ENCODE measurements around the gene STARD13.
A peak's percentile ranks its signal among the peaks of the same experiment; 100 is the strongest.

Gene STARD13

GRCh38 chr13:33110386-33110712, 175.2 kb downstream of the STARD13 start:
- no peak for DNase-seq

- no peak for DNase-seq
These were observed 175.8 kb downstream of the STARD13 start for GRCh38 chr13:33109801-33110200.

- DNase-seq: peak; percentile 35
These were observed 176.3 kb downstream of the STARD13 start for GRCh38 chr13:33109271-33109697.

DNA sequence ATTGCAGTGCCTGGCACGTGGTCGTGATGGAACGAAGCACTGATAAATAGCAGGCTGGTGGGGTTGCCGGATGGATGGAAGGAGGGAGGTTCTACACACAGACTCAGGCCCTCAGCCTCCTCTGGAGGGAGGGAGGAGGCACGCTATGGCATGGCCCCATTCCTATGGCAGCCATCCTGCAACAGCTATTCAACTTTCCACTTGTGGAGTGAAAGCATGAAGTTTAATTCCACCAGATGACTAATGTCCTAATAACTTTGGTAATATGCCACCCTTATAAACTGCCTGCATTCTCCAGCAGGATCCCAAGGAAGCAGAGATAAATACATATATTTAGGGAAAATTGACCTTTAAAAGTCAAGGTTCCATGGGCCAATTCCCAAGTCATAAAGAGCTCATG, 176.9 kb downstream of the STARD13 start:
- DNase-seq: peak; percentile 83

DNA sequence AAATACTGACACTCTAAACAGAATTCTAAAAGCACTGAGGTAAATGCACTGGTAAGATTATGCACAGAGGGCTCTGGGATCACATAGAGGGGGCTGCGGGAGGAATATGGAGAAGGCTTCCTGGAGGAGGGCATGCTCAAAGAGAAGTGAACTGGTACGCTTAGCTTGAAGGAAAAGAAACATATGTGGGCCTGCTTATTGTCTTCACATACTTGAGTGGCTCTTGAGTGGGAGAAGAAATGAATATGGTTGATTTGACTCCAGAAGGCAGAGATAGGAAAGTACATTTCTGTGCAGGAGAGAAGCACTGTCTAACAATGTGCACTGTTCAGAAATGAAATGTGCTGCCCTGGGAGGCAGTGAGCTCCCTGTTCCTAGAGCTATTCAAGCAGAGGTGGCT, 178.2 kb downstream of the STARD13 start:
- no peak for DNase-seq

DNA sequence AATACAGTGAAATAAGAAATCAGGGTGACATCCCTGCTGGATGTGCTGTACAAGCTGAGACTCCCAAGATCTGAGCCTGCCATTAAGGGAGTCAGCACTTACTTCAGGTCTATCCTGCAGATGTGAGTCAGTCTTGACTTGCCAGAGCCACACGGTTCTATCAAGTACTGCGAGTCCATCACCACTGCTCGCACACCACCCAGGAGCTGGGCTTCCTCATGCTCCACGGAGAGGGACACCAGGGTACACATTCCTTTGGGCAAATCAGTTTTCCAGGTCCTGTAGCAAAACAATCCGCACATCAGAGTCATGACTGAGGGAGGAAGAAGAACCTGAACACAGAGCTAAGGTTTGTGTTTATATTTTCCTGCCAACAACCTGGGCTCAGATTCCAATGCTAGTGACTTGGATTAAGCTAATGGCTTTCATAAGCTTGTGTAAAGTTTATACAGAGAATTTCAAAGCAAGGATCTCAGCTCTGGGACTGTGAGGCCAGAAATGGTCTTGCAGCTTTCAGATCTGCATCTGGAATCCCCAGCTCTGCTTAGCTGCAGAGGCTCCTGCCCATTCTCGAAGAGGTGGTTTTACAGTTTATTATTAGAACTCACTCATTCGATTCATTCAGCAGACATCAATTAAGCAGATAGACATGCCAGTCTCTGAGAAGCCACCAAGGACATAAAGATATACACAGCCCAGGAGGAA, 178.7 kb downstream of the STARD13 start:
- DNase-seq: no peak

- no peak for DNase-seq
These were observed 180.1 kb downstream of the STARD13 start for GRCh38 chr13:33105387-33106005.

DNA sequence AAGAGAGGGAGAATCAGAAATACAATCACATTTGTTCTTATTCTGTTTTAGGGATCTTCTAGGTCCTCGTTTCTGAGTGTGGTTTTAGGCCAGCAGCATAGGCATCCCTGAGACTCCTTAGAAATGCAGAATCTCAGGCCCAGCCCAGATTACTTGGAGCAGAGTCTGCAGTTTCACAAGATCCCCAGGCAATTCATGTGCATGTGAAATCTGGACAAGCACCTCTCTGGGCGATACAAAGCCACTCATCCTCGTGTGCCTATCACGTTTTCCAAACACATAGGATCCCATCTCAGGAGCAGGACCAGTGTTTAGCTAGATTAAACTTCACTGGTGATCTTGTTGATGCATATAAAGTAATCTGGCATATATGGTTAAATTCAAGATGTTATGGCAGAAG, 182.1 kb downstream of the STARD13 start:
- DNase-seq: no peak

DNA sequence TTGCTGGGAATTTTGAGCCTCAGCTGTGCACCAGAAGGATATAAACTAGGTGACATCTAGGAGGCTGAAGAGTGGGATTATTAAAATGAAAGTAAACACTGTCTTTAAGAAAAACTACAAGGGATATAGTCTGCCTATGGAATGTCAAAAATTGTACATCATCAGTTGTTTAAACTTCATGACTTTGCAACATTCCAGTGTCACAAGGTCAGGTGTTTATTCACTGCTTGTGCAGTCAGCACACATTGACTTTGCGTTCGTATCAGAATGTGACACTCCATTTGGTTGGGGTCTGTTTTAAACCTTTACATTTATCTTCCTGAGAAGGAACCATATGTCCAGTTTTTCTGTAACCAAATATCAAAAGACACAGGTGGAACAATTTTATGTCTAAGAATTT, 183.7 kb downstream of the STARD13 start:
- DNase-seq: no peak

GRCh38 chr13:33100886-33101285, 184.7 kb downstream of the STARD13 start:
- peak; percentile 23 for DNase-seq

DNA sequence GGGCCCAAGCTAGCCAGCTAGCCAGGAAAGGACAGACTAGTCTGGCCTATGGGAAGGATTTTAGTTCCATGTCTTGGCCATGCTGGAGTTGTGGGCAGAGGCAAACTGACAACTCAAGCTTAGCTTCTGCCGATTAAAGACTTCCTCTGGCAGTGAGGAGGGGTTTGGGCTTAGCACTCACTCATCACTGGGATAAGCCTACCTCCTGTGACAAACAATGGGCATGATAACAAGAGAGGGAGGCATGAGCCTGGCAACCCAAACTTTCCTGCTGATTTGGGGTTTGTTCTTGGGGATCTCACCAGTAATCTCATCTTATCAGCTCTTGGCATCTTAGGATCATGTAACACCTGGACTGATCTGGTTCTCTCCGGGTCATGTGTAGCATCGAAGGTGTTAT, 185.7 kb downstream of the STARD13 start:
- DNase-seq: no peak

DNA sequence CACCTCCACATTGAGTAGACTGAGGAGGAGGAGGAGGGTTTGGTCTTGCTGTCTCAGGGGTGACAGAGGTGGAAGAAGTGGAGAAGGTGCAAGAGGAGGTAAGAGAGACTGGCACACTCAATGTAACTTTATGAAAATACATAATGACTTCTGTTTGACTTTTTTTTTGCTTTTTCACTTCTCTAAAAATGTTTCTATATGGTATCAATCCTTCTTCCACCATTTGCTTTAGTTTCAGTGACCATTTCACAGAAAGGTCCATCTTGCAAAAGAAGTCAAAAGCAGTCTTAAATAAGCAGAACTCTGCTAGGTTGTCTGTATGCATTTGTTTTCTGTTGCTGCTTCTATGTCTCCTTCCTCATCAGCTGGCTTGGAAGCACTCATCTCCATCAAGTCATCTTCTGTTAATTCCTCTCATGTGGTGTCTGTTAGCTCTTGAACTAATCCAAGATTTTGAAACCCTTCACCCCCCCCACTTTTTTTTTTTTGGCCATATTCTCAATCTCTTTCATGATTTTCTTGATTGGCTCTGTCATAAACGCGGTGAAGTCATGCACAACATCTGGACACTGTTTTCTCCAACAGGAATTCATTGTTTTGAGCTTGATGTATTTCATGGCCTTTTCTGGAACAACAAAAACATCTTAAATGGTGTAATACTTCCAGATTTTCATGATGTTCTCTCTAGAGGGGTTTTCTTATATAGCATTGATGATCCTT, 188.5 kb downstream of the STARD13 start:
- DNase-seq: no peak

DNA sequence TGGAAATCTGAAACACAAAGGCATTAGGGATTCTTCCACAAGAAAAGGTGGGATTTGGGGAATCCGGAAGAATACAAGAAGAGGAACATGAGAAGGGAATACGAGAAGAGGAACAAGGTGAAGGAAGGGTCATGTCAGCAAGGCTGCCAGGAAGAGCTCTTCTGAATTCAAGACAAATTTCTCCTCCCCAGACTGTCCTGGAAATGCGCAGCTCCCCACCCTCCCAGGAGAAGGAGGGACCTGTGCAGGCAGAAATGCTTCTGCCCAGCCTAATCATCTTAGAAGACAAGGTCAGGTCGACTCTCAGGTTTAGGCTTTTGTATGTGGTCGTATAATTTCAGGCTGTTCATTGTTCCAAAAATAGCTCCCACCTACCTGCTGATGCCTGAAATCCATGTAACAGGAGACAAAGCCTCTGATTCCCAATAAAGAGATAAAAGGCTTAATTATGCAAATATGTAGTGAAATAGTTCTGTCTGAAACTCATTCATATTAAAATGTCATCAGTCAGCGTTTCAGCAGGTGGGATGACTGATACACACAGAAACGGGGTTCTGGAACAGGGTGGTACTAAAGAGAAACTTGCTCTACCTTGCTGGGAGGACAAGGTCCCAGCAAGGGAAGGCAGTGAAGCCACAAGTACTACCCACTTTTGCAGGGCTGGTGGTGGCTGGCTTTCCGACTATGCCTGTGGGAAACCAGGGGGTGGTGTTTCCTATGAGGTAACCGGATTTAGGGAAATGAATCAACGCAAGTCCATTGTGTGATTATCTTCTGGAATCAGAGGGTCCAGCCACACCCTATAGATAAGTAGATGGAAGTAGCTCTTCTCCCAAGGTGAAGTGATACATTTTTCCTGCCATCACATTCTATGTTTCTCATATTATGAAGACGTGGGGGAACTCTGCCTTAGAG, 193.2 kb downstream of the STARD13 start:
- no peak for DNase-seq

DNA sequence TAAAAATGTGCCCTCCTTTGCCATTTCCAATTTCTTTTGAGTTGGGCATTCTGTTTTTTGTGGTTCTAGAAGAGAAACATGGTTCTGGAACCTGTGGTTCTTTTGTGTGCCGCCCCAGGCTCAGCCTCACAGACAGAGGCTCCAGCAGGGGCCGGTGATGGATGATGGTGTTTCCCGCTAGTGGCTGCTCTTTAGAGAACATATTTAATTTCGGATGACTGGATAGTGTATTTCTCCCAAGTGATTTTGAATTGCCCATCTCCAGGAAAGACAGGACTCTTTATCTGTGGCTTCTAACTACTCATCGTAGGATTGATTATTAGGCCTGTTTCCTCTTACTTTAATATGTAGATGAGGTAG, 194.2 kb downstream of the STARD13 start:
- DNase-seq: no peak

DNA sequence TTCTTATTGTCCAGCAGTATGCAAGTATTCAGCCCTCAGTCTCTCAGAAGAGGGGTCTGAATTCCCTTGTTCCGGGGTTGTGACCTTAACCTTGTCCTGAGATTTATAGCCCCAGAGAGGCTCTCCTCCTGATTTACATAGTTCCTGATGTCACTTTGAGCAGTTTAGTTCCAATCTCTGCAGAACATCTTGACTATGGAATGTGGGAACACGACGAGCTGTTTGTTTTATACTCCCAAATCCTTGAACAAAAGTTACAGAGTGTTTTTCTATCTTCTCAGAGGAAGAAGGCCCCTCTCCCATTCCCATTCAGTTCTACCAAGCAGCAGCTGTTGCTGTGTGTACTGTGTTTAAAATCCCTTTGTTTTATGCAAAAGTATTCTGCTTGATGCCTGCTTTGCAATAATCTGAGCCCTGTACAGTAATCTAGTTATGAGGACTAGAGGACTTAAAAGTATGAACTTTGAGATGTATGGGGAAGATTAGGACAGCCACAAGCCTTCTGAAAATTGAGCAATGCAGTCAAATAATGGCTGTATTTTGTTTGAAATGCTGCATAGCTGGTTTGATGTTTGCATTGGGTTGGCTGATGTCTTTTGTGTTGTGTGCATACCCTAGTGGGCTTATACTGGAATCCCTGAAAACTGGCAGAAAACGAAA, 194.7 kb downstream of the STARD13 start:
- no peak for DNase-seq

DNA sequence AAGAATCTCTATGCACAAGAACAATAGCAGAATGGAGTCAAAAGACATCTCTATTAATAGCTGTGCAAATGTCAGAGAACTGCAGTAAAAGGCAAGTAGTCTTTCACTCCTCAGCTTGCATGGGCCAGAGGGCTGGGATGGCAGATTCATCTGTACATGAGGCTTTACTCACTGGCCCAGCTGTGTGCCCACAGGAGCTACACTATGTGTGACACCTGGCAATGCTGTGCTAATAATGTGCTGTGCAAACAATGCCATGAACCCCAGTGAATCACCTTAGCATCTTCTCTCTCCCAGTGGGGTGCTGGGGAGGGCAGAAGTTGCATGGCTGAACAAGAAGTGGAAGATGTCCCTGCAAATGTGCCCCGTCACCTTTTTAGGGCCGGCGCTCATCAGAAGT, 196.2 kb downstream of the STARD13 start:
- no peak for DNase-seq

GRCh38 chr13:33087790-33088189, 197.8 kb downstream of the STARD13 start:
- no peak for DNase-seq

DNA sequence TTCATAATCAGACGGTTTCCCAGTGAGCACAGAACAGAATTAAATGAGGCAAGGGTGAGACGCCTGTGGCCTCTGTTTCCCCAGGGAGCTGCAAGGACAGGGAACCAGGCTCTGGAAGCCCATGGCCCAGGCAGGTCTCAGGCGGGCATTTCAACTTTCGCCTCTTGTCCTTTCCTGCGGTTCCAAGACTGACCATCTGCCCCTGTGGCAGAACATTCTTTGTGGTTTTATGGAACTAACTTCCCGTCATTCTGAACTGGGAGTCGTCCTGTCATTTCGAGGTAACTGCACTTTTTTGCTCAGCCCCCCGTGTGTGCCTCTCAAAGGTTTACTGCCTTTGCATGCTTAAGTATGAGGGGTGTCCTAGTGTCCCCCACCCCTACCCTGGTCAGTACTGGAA, 198.5 kb downstream of the STARD13 start:
- no peak for DNase-seq

DNA sequence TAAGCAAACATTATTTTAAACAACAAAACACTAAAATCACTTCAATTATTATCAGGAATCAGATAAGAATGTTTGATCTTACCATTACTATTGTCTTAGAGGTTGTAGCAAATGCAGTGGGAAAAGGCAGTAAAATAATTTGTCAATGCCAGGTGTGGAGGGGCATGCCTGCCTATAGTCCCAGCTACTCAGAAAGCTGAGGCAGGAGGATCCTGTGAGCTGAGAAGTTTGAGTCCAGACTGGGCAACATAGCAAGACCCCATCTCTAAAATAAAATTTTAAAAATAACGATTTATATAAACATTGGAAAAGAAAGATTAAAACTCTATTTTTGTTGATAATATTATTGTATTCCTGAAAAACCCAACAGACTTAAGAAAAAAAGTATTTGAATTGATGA, 202.5 kb downstream of the STARD13 start:
- DNase-seq: no peak

DNA sequence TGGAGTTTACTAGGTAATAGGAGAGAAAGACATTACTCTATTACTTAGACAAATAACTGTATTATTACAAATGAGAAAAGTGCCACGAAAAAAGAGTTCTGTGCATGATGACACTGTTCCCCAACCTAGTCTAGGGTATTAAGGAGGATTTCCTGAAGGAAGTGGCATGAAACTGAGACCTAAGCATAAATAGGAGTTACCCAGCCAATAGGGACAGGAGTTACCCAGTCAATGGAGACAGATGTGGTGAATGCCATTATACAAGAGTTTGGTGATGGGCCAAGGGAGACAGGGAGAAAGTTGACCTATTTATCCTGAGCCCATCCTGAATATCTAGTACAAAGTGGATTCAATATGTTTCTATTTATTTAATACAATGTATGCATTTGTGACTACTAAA, 203.9 kb downstream of the STARD13 start:
- no peak for DNase-seq

DNA sequence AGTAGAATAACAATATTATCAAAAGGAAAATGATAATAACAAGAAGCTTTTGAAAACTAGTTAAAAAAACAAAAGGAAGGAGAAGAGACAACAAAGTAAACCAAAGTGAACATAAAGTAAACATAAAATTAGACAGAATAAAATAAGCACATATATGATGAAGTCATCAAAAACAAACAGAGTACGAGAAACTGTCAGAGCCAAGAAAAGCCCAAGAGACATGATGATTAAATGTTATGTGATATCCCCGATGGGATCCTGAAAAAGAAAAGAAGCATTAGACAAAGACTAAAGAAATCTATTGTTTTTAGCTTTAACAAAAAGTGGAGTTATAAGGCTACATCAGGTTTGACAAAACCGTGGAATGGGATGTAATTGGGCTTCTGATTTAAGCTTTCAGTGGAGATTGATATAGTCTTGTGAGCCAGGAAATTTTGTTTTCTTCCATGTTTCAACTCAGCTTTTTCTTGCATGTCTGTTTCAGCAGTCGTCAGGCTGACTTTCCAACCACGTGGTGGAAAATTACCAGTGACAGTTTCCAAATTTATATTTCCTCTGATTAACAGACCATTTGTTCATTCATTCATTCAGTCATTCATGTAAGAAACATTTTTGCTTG, 204.5 kb downstream of the STARD13 start:
- DNase-seq: peak; percentile 35

DNA sequence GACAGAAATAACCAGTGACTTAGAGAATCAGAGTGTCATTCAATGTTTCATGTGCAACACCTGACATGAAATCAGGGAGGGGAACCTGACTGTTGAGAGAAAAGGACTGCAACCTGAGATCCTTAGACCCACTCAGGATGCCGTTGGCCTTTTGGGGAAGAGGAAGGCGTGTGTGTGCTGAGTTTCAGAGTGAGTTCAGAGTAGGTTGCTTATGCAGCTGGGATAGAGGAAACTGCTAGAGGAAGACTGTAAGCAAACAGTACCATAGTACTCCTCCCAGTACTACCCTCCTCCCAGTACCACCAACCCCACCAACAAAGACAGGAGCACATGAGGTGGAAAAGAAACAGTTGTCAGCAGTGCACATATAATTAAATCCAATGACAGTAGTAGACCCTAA, 205.6 kb downstream of the STARD13 start:
- no peak for DNase-seq

Data from fibroblast of skin of scalp (primary cell).